C1 segment of cervical spinal cord (tissue), 14 donors: Measurements from ENCODE around the gene KCNJ11.

ENCODE experiments used
- DNase-seq, 14 donors: peaks; one replicate each; lab custom pipeline; 2025; lab: John Stamatoyannopoulos, UW

The KCNJ11 gene

DNA sequence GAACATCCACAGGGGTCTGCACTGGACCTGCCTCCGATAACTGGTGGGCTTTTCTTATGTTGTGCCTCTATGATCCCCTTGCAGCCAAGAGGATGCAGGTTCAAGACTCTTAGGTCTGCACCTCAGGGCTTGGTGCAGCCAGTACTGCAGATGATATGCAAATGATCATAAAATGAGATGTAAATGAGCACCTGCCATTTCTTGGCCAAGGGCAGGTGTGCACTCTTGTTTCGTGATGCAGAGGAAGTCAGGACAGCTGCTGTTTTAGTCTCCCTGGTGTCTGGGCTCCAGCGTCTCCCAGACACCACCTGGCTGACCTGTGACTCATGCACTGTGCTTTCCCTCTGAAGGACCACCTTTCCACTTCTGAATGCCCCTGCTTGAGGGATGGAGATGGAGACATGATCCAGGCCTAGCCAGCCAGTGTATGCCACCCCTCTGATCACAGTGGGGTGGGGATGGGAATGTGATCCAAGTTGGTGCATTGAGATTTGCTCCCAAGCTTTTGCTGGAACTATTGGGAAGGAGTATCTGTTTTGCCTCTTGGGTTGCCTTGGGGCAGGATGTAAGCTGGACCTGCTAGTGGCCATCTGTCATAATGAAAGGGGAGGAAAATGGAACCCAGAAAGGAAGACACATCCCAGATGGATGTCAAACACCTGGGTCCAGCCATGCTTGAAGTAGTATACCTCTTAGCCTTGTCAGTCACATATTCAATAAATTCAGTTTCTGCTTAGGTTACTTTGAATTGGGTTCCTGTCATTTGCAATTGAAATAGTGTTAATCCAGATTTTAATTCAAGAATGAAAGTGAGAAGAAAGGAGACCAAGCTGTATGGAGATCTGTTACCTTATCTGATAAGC, 3.3 kb upstream of the KCNJ11 start:
- no peak for DNase-seq

DNA sequence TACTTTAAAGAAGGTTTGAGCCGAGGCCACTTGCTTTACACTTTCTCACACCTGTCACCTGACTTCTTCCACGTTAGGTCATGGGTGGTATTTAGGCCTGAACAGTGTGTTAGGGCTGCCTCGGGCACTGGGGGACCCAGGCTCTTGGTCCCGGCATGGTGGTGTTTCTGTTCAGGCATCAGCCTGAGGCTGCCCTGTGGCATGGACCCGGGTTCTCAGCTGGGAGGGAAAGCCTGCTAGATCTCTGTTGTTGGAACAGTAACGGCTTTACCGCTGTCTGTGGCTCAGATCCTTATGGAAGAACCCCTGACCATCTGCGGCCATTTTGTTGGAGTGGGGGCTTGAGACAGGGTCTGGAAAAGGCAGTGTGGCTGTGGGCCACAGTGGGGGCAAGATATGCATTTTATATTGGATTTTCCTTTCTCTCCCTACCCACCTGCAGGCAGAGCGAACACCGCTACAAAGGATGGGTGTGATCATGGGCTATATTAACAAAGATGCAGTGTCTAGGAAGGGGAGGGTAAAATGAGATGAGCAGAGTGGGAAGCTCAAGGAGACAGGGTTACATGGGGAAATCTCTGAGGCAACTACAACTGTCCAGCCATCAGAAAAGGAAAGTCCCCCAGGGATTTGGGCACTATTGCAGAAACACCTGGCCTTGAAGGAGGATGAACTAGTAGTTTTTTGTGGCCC, 1.6 kb upstream of the KCNJ11 start:
- DNase-seq, result no peak

DNA sequence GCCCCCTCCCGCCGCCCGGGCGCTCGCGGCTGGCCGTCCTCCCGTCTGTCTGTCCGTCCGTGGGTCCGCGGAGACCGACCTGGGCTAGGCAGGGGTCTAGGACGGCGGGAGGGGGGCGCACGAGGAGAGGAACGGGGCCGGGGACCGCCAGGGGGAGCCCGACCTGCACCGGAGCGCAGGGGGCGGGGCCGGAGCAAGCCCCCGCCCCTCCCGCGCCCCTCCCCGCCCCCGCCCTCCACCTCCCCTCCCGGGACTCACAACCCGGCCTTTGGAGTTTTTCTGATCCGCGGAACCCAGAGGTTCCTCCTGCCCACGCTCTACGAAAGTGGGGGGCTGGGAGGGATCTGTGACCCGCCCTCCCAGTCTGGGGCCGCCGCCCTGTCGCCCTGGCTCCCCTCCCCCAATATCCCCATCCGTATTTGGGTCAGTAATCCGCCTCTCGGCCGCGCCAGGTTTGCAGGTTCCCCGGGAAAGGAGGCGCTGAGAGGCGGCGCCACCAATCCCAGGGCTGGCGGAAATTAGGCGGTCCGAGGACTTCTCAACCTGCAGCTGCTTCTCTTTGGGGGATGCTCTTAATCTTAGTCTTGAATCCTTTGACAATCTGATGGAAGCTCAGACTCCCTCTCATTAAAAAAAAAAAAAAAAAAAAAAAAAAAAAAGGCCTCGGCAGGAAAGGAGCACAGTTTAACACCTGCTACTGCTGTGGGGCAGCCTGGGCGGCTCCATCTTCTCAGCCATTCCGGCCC, 925 bp upstream of the KCNJ11 start:
- peak in 12 of 14 donors; percentile 6 to 91 (median 41) for DNase-seq

DNA sequence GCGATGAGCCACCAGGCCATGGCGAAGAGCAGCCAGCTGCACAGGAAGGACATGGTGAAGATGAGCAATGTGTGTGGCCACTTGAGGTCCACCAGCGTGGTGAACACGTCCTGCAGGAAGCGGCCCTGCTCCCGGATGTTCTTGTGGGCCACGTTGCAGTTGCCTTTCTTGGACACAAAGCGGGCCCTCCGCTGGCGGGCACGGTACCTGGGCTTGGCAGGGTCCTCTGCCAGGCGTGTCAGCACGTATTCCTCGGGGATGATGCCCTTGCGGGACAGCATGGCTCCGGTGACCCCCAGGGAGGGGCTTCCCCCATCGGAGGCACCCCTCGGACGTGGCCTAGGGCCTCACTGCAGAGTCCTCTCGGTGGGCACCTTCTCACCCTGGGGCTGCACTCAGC, 648 bp downstream of the KCNJ11 start:
- no peak for DNase-seq

DNA sequence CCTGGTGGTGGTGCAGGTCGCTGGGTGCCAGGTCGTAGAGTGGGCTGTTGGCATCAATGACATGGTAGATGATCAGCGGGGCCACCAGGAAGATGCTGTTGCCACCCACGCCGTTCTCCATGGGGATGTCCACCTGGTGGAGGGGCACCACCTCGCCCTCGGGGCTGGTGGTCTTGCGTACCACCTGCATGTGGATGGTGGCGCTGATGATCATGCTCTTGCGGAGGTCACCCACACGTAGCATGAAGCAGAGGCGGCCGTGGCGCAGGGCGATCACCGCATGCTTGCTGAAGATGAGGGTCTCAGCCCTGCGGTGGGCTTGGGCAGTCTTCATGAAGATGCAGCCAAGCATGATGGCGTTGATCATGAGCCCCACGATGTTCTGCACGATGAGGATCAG, 1.2 kb downstream of the KCNJ11 start:
- no peak for DNase-seq

DNA sequence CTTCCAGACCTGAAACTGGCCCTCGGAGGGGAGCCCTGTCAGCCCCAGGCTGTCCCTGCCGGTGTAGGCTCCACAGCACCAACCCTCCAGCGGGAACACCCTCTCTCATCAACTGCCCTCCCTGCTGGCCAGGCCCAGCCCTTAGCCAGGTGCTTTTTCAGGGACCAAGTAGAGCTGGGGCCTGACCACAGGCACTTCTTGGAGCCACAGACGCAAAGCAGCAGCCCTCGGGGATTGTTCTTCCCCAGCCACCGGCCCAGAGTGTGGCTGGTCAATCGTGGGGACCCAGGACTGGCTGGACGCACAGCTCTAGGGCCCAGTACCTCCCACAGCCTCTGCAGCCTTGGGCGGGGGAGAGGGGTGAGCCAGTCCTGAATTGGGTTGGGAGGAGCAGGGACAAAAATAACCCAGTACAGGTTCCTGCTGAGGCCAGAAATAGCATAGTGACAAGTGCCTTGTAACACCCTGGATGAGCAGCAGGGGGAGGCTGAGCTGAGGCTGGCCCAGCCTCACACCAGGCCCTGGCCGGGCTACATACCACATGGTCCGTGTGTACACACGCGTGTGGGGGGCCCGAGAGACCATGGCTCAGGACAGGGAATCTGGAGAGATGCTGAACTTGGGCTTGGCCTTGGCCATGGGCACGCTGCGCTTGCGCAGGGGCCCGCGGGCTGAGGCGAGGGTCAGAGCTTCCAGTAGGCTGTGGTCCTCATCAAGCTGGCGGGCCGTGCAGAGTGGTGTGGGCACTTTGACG, 2.0 kb downstream of the KCNJ11 start:
- DNase-seq, result peak in 8 of 14 donors; percentile 1 to 97 (median 16)

DNA sequence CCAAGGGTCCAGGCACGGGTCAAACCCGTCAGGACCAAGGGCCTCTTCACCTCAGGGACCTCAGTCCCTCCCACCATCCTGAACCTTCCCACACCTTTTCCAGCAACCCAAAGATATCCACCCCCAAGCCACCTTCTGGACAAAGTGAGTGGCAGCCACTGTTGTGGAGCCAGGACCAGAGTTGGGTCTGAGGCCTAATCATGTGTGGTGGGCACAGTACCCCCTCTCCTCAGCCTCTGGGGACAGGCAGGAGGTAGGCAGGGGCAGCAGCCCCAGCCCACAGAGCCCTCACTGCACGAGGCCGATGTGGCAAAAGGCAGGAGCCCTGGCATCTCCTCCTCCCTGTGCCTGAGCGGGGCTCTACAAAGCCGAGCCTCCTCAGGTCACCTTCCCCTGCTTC, 2.5 kb downstream of the KCNJ11 start:
- DNase-seq, result no peak

DNA sequence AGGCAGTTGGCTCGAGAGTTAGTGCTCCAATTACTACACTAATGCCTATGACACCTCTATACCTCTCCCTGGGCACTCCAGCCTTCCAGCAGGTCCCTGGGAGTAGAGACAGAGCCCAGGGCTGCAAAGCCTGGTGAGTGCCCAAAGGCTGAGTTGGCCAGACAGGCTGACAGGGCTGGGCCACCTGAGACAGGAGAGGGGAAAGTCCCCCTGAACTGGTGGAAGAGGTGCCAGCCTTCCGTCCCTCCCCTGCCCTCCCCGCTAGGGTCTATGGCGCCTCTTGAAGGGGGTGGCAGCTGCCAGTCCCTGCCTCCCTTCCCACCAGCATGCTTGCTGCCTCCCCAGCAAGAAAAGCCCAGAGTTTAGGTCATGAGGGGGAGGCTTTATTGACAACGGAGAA, 3.0 kb downstream of the KCNJ11 start:
- no peak for DNase-seq

DNA sequence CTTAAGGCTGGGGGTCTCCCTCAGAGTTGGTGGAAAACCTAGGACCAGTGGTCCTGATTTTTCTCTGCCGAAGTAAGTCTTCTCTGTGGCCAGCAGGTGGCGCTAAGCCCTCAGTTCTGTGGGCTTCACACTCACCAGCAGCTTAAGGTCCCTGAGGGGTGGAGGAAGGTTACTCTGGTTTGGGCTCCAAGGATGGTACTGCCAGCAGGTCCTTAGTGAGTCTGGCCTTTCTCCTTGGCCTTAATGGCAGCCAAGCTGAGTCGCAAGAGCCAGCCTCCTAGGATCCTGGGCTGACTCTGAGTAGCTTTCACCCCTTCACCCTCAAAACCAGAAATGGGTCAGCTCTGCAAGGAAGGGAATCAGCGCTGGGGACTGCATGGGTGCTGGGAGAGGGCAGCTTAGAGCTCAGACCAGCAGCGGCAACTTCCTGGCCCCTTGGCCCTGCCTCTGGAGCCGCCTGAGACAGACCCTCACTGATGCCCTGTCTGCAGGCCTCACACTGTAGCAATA, 4.4 kb downstream of the KCNJ11 start:
- DNase-seq, result peak in 12 of 14 donors; percentile 28 to 83 (median 58)

DNA sequence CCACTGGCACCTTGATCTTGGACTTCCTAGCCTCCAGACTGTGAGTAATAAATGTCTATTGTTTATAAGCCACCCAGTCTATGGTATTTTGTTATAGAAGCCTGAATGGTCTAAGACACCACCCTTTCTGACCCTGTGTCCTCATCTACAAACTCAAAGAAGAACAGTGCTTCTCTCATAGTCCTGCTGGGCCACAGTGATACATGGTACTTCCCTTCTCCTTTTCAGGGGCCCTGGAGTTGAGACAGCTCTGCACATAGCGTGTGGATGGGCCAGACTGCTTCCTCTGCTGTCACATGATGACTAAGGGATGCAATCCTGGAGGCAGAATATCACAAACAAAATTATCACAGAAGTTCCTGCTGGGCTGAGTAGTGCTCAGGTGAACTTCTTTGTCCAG, 5.0 kb downstream of the KCNJ11 start:
- DNase-seq, result no peak

DNA sequence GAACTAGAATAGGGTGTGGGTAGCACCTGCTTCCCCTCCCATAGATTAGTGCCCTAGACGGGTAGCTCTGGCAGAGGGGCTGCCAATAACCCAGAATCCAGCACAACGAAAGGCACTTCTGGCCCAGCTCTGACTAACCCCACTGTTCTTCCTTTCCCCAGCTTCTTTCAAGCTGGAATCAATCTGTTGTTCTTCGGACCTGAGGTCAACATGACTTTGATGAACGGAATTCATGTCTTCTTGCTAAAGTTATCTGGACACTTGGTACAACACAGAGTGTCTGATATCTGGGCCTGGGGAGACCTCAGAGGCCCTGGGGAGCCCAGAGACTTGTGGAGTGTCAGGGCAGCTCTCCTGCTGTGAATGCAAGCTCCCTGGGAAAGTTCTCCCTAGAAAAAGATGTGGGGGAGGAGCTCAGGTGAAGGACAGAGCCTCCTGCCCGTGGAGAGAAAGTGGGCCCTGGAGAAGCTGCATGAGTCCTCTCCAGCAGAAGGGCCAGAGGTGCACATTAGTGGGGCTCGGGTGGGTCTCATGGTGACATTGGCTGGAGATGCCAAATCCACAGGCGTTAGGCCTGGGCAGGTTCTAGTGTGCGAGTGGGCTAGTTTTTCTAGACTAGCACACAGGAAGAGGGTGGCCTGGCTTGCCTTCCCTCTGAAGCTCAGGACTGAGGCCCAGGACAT, 6.3 kb downstream of the KCNJ11 start:
- no peak for DNase-seq

DNA sequence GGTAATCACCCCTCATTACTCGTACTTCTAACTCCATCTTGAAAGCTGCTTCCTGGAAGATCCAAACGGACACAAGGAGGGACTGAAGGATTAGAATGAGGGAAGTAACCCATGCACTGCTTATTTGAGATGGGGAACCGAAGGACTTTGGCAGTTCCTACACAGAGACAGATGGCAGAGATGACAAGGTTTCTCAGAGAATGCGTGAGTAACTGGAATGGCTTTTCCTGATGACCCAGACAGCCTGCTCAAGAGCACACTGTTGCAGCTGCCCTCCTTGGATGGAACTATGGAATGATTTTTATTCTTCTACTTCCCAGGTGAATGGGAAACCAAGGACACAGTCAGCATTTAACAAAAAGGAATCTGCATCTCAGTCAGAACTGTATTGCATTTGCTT, 7.3 kb downstream of the KCNJ11 start:
- peak in 1 of 14 donors; percentile 66 for DNase-seq

DNA sequence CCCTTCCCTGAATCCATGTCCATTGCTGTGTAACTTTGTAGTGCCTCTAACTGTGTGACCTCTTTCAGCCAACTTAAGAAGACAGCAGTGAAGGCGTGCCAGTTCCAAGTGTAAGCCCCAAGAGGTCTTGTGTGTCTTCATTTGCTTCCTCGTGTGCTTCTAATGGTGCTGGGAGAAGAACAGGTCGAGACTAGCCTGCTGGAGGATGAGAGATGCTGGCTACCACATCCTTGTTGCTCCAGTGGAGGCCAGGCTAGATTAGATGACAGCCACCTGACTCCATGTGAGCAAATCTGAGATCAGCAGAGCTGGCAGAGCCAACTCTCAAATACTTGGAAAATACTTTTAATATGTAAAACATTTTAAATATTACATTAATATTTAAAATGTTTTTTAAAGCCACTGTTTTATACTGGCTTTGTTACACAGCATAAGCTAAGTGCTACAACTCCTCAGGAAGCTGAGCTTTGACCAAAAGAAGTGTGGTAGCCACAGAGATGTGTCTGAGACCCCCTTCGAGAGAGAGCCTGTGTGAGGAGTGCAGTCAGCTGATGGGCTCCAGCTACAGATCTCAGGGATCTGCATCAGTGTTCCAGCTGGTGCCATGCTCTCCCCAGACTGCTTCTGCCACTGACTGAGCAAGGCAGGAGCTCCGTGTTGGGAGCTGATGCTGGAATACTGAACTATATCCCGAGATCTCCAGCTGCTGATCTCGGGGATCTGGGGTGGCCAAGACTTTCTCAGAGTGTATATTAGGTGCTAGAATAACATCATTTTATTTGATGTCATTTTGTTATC, 8.9 kb downstream of the KCNJ11 start:
- DNase-seq, result no peak

DNA sequence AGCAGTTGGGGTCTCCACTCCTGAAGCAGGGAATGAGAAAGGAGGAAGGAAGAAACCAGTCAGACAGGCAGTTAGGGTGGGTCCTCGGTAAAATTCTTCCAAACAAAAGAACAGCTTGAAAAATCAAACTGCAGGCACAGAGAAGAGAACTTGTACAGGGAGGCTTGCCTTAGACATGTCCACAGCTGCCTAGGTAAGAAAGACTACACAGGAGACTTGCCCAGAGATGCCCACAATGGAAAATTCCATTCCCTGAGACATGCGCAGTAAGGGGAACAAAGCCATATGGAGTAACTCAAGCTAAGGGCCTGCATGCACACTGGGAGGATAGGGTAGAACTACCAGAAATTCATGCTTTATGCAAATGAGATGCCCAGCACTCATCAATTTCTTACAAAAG, 9.8 kb downstream of the KCNJ11 start:
- DNase-seq, result no peak

DNA sequence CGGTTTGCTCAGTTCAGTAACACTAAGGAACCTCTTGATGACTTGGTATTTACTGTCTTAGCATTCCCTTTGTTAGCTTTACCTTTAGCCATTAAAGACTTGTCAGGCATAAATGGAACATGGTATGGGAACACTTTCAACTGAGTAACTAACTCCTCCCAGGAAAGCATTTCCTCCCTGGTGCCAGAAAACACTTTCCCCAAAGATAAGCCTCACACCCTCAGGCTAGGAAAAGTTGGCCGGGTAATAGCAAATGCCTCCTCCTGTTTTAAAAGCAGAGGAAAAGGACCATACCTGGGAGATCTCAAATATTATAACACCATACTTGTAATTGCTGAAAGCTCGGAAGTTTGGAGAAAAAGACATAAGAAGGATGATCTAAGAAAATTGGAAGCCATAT, 12.0 kb downstream of the KCNJ11 start:
- no peak for DNase-seq

DNA sequence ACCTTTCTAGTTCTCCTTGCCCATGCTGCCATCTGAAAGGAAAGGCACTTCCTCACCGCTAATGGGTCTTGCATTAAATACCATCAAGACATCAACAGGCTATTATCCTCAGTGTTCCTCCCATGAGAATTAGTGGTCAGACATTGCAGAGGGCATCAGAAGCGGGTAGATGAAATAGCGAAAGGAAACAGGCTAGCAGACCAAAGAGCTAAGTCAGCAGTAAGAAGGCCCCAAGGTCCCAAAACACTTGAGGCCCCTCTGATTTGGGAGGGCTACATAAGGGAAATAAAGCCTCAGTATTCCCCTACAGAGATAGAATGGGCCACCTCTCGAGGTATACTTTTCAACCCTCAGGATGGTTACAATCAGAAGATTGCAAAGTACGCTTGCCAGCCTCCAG, 12.9 kb downstream of the KCNJ11 start:
- DNase-seq, result no peak

DNA sequence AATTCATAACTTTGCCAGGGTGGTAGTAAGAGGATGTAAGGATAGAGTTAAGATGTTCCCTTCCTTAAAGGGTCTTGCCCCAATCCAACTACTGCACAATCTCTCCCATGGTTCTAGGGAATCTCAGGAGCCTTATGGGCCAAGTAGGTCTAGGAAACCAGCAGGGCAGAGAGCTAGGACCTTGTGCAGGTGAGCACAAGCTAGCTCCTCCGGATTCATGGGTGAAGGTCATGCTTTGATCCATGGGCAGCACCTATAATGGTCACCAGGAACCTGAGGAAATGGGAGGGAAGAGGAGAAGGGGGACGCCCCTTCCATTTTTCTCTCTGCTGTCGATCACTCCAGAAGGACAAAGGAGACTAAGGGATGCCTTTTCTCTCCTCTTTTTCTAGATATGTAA, 16.8 kb downstream of the KCNJ11 start:
- DNase-seq, result no peak

DNA sequence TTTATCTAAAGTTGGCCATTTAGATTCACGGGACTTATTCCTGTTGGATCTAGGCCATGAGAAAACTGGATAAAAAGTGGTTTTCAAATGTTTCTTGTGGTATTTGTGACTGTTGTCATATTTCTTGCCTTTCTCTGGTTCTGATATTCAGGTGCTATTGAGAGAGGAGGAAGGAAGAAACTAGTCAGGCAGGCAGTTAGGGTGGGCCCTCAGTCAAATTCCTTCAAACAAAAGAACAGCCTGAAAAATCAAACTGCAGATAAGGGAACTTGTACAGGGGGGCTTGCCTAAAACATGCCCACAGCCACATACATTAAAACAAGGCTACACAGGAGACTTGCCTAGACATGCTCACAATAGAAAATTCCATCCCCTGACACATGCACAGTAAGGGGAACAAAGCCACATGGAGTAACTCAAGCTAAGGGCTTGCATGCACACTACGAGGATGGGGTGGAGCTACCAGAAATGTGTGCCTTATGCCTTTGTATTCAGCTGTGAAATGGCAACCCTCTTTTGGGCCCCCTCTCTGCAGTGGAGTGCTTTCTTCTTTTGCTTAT, 18.7 kb downstream of the KCNJ11 start:
- DNase-seq, result no peak

DNA sequence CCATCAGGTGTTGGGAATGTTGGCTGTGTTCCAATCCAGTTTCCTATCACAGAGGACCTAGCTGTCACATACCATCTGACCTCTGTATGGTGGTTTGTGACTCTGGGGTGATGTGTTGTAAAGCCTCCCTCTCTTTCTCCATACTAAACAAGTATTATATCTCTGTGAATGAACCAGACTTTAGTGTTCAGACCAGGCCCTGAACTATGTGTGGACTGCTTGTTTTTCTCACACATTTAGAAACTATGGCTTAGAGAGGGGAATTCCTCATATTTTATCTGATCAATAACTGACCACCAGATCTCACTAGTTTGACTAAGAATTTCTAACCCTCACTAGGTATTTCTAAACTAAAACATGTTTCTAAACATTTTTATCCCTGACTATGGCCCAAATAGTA, 19.4 kb downstream of the KCNJ11 start:
- DNase-seq, result no peak

DNA sequence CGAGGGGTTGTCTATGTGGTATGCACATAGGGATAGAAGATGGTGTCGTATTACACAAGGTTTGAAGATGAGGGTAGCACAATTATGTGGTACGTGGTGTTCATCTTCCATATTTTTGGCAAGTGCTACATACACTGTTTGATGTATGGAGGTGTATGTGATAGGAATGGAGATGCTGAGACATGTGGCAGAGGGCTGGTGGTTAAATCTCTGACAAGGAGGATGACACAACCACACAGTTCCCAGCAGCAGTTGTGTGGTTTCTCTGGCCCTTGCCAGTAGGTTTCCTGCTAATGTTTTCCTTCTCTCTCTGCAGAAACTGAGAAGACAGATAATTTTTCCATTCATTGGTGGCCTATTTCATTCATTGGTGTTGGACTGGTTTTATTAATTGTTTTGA, 19.9 kb downstream of the KCNJ11 start:
- no peak for DNase-seq
